Endothelial cell of umbilical vein (primary cell): ENCODE results near the gene MTCH2. TPM values are rescaled to one million over a fixed set of nuclear protein-coding genes. Genes with fewer than 3 reads are reported as not detected.

ENCODE experiments used
- BruUV-seq: library from RNA; stranded (reverse); fragments of 400-500 nt; replicated peaks from 2 replicates; lab custom pipeline; 2021; lab: Mats Ljungman, UMichigan
- CTCF ChIA-PET: fragments of 300-600, 350-600 bp; sonication (Branson Sonifier 250); formaldehyde crosslinking; loops from one replicate; lab custom pipeline; 2021; ENCODE audit warnings: antibody characterized with exemption, inconsistent platforms; lab: Charles Lee
- POLR2A ChIA-PET: fragments of 300-600, 350-600 bp; sonication (Branson Sonifier 250); formaldehyde crosslinking; loops from one replicate; lab custom pipeline; 2021; ENCODE audit warnings: antibody characterized with exemption, inconsistent platforms; lab: Charles Lee
- DNase-seq: peaks from one replicate; pipeline ENCODE4 v3.0.0-alpha.2; 2011; ENCODE audit warnings: low read depth, low spot score
- FAIRE-seq: peaks from 2 replicates; lab custom pipeline; 2011; peaks lifted over from hg19 to GRCh38; lab: Jason Lieb, UNC
- H2AFZ ChIP-seq: 2 replicates; pipeline ENCODE4 v1.6.0; 2012; ENCODE audit warnings: low read depth, low read length, control low read depth, inconsistent platforms
- H3K27ac ChIP-seq: 2 replicates; pipeline ENCODE4 v1.5.1; 2011; ENCODE audit warnings: low read depth, mild to moderate bottlenecking, control low read depth, low read length, moderate library complexity; ENCODE audit not compliant: insufficient read depth
- H3K27me3 ChIP-seq, 2 experiments: 2 replicates each; pipeline versions ENCODE4 v1.6.0 to v1.6.1; 2011; ENCODE audit warnings: low read length in 2 of 2, mixed read lengths in 1 of 2; ENCODE audit not compliant: control insufficient read depth in 2 of 2, insufficient read depth in 2 of 2
- H3K36me3 ChIP-seq, 2 experiments: 2 replicates in 1 of 2; 3 replicates in 1 of 2; pipeline ENCODE4 v1.5.1; 2011; ENCODE audit warnings: low read length in 2 of 2, mild to moderate bottlenecking in 1 of 2, moderate library complexity in 1 of 2; ENCODE audit not compliant: control insufficient read depth in 2 of 2, insufficient read depth in 2 of 2; ENCODE audit errors: extremely low read depth in 1 of 2
- H3K4me1 ChIP-seq: 3 replicates; pipeline ENCODE4 v1.5.1; 2011; ENCODE audit warnings: mild to moderate bottlenecking, low read length; ENCODE audit not compliant: control insufficient read depth, insufficient read depth; ENCODE audit errors: extremely low read depth
- H3K4me2 ChIP-seq: 2 replicates; pipeline ENCODE4 v1.6.1; 2011; ENCODE audit warnings: low read length, control low read depth, mixed read lengths; ENCODE audit not compliant: insufficient read depth
- H3K4me3 ChIP-seq, 3 experiments: fragments of 200-600 bp in 1 of 3; sonication (generic), shearing (Covaris generic) in 1 of 3; replicated peaks in 1 of 3; 2 replicates each; pipeline ENCODE4 v1.5.1; 2011 to 2016; ENCODE audit warnings: control low read depth in 3 of 3, low read length in 3 of 3, mild to moderate bottlenecking in 2 of 3, inconsistent platforms in 1 of 3, low read depth in 1 of 3, moderate library complexity in 1 of 3; ENCODE audit not compliant: insufficient read depth in 1 of 3
- H3K79me2 ChIP-seq: 2 replicates; pipeline ENCODE4 v1.6.0; 2012; ENCODE audit warnings: low read length, inconsistent platforms; ENCODE audit not compliant: control insufficient read depth, insufficient read depth
- H3K9ac ChIP-seq: replicated peaks from 2 replicates; pipeline ENCODE3; 2011; ENCODE audit warnings: low read length, control low read depth; ENCODE audit not compliant: insufficient read depth; ENCODE audit errors: extremely low read depth
- H3K9me1 ChIP-seq: replicated peaks from 3 replicates; pipeline ENCODE4 v1.6.0; 2011; ENCODE audit warnings: mild to moderate bottlenecking, low read length; ENCODE audit not compliant: control insufficient read depth, insufficient read depth; ENCODE audit errors: extremely low read depth
- H3K9me3 ChIP-seq: replicated peaks from 2 replicates; pipeline ENCODE4 v1.5.1; 2012; ENCODE audit warnings: low read length, inconsistent platforms; ENCODE audit not compliant: control insufficient read depth, insufficient read depth
- H4K20me1 ChIP-seq: replicated peaks from 2 replicates; pipeline ENCODE3; 2011; ENCODE audit warnings: mild to moderate bottlenecking, low read length; ENCODE audit not compliant: control insufficient read depth, insufficient read depth; ENCODE audit errors: extremely low read depth
- EZH2 ChIP-seq: IDR thresholded peaks from 2 replicates; pipeline ENCODE4 v1.6.1; 2012; ENCODE audit warnings: borderline replicate concordance, low read depth, mild to moderate bottlenecking, moderate library complexity, low read length, inconsistent platforms; ENCODE audit not compliant: severe bottlenecking
- FOS ChIP-seq: IDR thresholded peaks from 2 replicates; pipeline ENCODE4 v1.6.1; 2011; ENCODE audit warnings: mild to moderate bottlenecking, low read length, moderate library complexity, borderline replicate concordance; ENCODE audit not compliant: insufficient read depth
- GATA2 ChIP-seq: IDR thresholded peaks from 2 replicates; pipeline ENCODE4 v1.7.0; 2011; ENCODE audit warnings: low read depth, mild to moderate bottlenecking, moderate library complexity, mixed read lengths, low read length; ENCODE audit not compliant: insufficient read length, insufficient read depth
- JUN ChIP-seq: IDR thresholded peaks from 2 replicates; pipeline ENCODE4 v1.6.1; 2011; ENCODE audit warnings: borderline replicate concordance, low read depth; ENCODE audit not compliant: insufficient read length, insufficient read depth
- MYC ChIP-seq: IDR thresholded peaks from one replicate; pipeline ENCODE4 v1.6.1; 2011; ENCODE audit warnings: mild to moderate bottlenecking, low read depth, low read length
- POLR2A ChIP-seq: IDR thresholded peaks from 2 replicates; pipeline ENCODE4 v1.6.1; 2012; ENCODE audit warnings: low read depth, mild to moderate bottlenecking, control low read depth, low read length
- POLR2AphosphoS5 ChIP-seq: IDR thresholded peaks from 2 replicates; pipeline ENCODE4 v1.6.1; 2012; ENCODE audit warnings: low read depth, mild to moderate bottlenecking, control low read depth, low read length, moderate library complexity; ENCODE audit not compliant: insufficient read depth
- dilution Hi-C: fragments of 300-500 bp; cut with MboI; formaldehyde crosslinking; loops from one replicate; pipeline ENCODE4 v1.15.0; 2019; ENCODE audit warnings: low sequenced_read_pairs; ENCODE audit not compliant: extremely low pct_ligation_motif_present
- intact Hi-C: fragments of 100-400 bp; cut with micrococcal nuclease; formaldehyde crosslinking; loops from one replicate; pipeline ENCODE4 v1.10.0; 2022
- polyA plus RNA-seq, 4 experiments: library from polyadenylated mRNA; depleted of rRNA in 3 of 4; stranded (reverse) in 3 of 4; unstranded in 1 of 4; fragments of >200 nt; gene quantifications; 2 replicates each; pipeline versions ENCODE4 v1.2.1 to v1.2.3, GENCODE V29; 2011 to 2012; ENCODE audit warnings: missing spikeins in 1 of 4
- total RNA-seq: library from RNA; stranded (reverse); gene quantifications from 2 replicates; pipeline ENCODE4 v1.2.3, GENCODE V29; 2021
- TF ChIP-seq, protein P1 (sequence below): IDR thresholded peaks from 2 replicates; pipeline ENCODE4 v1.6.1; 2011; ENCODE audit not compliant: insufficient read depth, insufficient read length
- TF ChIP-seq, protein P2 (sequence below), 2 donors: IDR thresholded peaks; 1 replicate in 1 of 2; 2 replicates in 1 of 2; pipeline ENCODE4 v1.5.1; 2011; ENCODE audit warnings: low read length in 2 of 2, mild to moderate bottlenecking in 2 of 2, moderate library complexity in 2 of 2, control low read depth in 1 of 2, inconsistent platforms in 1 of 2, low read depth in 1 of 2; ENCODE audit not compliant: insufficient read depth in 1 of 2; ENCODE audit errors: extremely low read depth in 1 of 2

Gene MTCH2
- total and polyA plus RNA-seq, 2 donors (not counting 3 experiments of a cell fraction or from before 2014, with no cell fraction given): 138 to 144 TPM

DNA sequence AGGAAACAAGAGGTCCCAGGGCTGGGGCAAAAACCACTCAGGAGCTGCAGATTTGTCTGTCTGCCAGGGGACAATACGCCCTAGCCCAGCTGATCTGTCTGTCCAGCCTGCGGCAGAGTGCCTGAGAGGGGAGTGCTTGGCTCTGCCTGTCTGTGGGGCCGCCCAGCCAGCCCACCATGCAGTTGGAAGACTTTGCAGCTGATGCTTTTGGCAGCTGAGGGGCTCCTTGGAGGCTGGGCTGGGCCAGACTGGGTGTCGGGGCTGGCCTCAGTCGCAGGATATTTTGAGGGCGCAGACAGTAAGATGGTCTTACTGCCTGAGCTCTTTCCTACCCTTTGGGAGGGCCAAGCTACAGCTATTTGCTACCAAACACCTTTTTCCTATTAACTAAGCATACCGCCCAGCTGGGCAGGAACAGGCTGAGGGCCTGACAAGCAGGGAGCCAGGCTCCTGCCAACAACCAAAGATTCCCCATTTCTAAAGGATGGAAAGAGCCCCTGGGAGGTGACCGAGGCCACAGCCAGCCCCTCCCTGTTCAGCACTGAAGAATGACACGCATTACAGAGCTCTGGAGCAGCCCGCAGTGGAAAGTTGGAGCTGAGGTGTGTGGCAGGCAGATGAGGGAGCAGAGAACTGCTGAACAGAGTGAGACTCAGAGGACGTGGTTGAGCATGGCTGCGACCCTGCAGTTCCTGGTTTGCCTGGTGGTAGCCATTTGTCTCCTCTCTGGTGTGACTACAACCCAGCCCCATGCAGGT lies 56.1 kb downstream of the MTCH2 start, which contains the start of gene FAM180B:
FAM180B (plus strand) TSS at position 581 of the 758 bp plus-strand sequence; CDS start at position 672, 91 bp downstream.
- CTCF ChIA-PET: interaction anchor here (0.7 kb wide), 1 partner anchor 9 kb away, joined by 3 read pairs; no protein-coding TSS in a partner anchor
- FAIRE-seq: no peak
- no peak within 1 kb of the TSS for H2AFZ ChIP-seq

More for the DNA sequence above, 56.1 kb downstream of the MTCH2 start, which contains the start of gene FAM180B:
- Histone ChIP-seq H4K20me1 (no peaks in the 10 kb centered on the region), H3K27me3 (no peaks in the 10 kb centered on the region), H3K4me2 (no peak within 1 kb of the TSS), H3K9me3 (no peaks in the 10 kb centered on the region), H3K4me1 (no peaks in the 10 kb centered on the region), H3K9me1 (no peaks in the 10 kb centered on the region), H3K36me3 (peaks cover 6 to 18% of the 10 kb centered on the region in 2 experiments), H3K27ac (no peak within 1 kb of the TSS), H3K4me3 (no peak within 1 kb of the TSS), H3K79me2 (no peaks in the 10 kb centered on the region), H3K9ac (no peak within 1 kb of the TSS)
- intact Hi-C loops (no loop called here), dilution Hi-C loops (no loop called here)
- no peak for DNase-seq
- POLR2A ChIA-PET: no interaction called here
- TF ChIP-seq MYC (no peak), EZH2 (no peak), FOS (no peak), POLR2AphosphoS5 (no peak), JUN (no peak), POLR2A (no peak), GATA2 (no peak)
- TF ChIP-seq, protein P1, sequence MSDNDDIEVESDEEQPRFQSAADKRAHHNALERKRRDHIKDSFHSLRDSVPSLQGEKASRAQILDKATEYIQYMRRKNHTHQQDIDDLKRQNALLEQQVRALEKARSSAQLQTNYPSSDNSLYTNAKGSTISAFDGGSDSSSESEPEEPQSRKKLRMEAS: no peak
- TF ChIP-seq, protein P2, sequence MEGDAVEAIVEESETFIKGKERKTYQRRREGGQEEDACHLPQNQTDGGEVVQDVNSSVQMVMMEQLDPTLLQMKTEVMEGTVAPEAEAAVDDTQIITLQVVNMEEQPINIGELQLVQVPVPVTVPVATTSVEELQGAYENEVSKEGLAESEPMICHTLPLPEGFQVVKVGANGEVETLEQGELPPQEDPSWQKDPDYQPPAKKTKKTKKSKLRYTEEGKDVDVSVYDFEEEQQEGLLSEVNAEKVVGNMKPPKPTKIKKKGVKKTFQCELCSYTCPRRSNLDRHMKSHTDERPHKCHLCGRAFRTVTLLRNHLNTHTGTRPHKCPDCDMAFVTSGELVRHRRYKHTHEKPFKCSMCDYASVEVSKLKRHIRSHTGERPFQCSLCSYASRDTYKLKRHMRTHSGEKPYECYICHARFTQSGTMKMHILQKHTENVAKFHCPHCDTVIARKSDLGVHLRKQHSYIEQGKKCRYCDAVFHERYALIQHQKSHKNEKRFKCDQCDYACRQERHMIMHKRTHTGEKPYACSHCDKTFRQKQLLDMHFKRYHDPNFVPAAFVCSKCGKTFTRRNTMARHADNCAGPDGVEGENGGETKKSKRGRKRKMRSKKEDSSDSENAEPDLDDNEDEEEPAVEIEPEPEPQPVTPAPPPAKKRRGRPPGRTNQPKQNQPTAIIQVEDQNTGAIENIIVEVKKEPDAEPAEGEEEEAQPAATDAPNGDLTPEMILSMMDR (IDR thresholded peaks at IDR 0.05; ENCODE audit: extremely low read depth in 1 of 2, insufficient read depth in 1 of 2, low read depth in 1 of 2, low read length in 2 of 2): no peak
- BruUV-seq: no TSS peak
